Mucosa of descending colon (tissue), 3 donors: ENCODE results near the gene OLFM1. TPM values are rescaled to one million over a fixed set of nuclear protein-coding genes. Genes with fewer than 3 reads are reported as not detected.

Experiments used
- ATAC-seq: fragments of 200-7000 bp; cut with Tn5 transposase; one replicate; pipeline ENCODE4 v1.9.1; 2020; ENCODE audit warnings: mild to moderate bottlenecking, moderate library complexity
- DNase-seq, 3 donors: peaks; one replicate each; pipeline ENCODE4 v3.0.0-alpha.2; 2020
- H3K36me3 ChIP-seq: fragments of 200-600 bp; one replicate; pipeline ENCODE4 v1.8.0; 2021; ENCODE audit warnings: low read depth, mild to moderate bottlenecking
- H3K4me1 ChIP-seq: fragments of 200-600 bp; one replicate; pipeline ENCODE4 v1.8.0; 2021; ENCODE audit warnings: low read depth, mild to moderate bottlenecking
- H3K4me3 ChIP-seq: fragments of 200-600 bp; one replicate; pipeline ENCODE4 v1.8.0; 2021; ENCODE audit warnings: mild to moderate bottlenecking
- H3K9me3 ChIP-seq: fragments of 200-600 bp; one replicate; pipeline ENCODE4 v1.8.0; 2021; ENCODE audit warnings: mild to moderate bottlenecking
- intact Hi-C, 2 donors: fragments of 100-400 bp; cut with DNase I in 1 of 2; cut with micrococcal nuclease in 1 of 2; formaldehyde crosslinking; loops; one replicate each; pipeline versions ENCODE4 v1.11.0 to v1.11.1; 2022; cut with DNase I, micrococcal nuclease
- total RNA-seq, 3 donors: library from RNA; stranded (reverse); fragmentation: NEBNext Ultra II Directional in 2 of 3; extraction: Animal tissue kit (Norgen Biotek cat#: 25700) in 2 of 3; gene quantifications; one replicate each; pipeline versions ENCODE4 v1.2.1 to v1.2.4, GENCODE V29; 2021 to 2023
- TF ChIP-seq, protein P1 (sequence below): fragments of 200-600 bp; IDR thresholded peaks from one replicate; pipeline ENCODE4 v1.8.0; 2022; ENCODE audit warnings: antibody characterized with exemption, mild to moderate bottlenecking
- donor health status: DM: no; HTN: no; CAD: no; lungs with moderate emphysema.
- donor health status: DM: no; HTN: no; CAD: no.
- donor health status: DM: no; HTN: yes; CAD: no.

Gene OLFM1
- total RNA-seq, 3 donors from 2014 or later, result 4.6 to 17.7 (median 13.9) TPM

GRCh38 chr9:135040892-135041291 is 46.6 kb upstream of the OLFM1 start:
- Histone ChIP-seq H3K4me3 (no peak overlapping the region), H3K36me3 (no peaks in the 10 kb centered on the region), H3K9me3 (no peaks in the 10 kb centered on the region), H3K4me1 (no peaks in the 10 kb centered on the region)
- intact Hi-C loops, result no loop called here
- TF ChIP-seq, protein P1, sequence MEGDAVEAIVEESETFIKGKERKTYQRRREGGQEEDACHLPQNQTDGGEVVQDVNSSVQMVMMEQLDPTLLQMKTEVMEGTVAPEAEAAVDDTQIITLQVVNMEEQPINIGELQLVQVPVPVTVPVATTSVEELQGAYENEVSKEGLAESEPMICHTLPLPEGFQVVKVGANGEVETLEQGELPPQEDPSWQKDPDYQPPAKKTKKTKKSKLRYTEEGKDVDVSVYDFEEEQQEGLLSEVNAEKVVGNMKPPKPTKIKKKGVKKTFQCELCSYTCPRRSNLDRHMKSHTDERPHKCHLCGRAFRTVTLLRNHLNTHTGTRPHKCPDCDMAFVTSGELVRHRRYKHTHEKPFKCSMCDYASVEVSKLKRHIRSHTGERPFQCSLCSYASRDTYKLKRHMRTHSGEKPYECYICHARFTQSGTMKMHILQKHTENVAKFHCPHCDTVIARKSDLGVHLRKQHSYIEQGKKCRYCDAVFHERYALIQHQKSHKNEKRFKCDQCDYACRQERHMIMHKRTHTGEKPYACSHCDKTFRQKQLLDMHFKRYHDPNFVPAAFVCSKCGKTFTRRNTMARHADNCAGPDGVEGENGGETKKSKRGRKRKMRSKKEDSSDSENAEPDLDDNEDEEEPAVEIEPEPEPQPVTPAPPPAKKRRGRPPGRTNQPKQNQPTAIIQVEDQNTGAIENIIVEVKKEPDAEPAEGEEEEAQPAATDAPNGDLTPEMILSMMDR, result no peak
- DNase-seq, result no peak
- ATAC-seq, result no peak

DNA sequence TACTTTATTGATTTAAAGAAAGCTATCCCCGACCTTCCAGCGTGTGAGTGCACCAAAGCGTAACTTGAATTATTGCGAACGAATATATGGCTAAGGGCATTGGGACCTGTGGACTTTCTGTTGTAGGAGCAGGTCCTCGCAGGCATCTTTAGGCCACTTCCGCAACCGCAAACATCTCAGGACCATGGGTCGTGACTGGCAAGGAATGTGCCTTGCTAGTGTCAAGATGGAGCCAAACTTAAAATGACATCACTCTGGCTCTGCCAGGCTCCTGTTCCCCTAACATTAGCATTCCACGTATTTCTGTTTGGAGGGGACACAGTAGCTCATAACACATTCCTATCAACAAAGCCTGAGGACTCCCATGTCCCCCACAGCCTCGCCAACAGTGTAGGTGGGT is 44.1 kb upstream of the OLFM1 start:
- Histone ChIP-seq H3K4me1 (no peaks in the 10 kb centered on the region), H3K9me3 (no peaks in the 10 kb centered on the region), H3K36me3 (no peaks in the 10 kb centered on the region), H3K4me3 (no peak overlapping the region)
- DNase-seq (no peak), ATAC-seq (no peak)
- intact Hi-C loops, result no loop called here
- TF ChIP-seq, protein P1, result no peak

GRCh38 chr9:135045264-135045927 is 42.1 kb upstream of the OLFM1 start:
- intact Hi-C loops, result no loop called here
- Histone ChIP-seq H3K4me1 (no peaks in the 10 kb centered on the region), H3K9me3 (no peaks in the 10 kb centered on the region), H3K4me3 (no peak overlapping the region), H3K36me3 (no peaks in the 10 kb centered on the region)
- ATAC-seq (no peak), DNase-seq (peak in 1 of 3 donors; percentile 25)
- TF ChIP-seq, protein P1, result no peak

DNA sequence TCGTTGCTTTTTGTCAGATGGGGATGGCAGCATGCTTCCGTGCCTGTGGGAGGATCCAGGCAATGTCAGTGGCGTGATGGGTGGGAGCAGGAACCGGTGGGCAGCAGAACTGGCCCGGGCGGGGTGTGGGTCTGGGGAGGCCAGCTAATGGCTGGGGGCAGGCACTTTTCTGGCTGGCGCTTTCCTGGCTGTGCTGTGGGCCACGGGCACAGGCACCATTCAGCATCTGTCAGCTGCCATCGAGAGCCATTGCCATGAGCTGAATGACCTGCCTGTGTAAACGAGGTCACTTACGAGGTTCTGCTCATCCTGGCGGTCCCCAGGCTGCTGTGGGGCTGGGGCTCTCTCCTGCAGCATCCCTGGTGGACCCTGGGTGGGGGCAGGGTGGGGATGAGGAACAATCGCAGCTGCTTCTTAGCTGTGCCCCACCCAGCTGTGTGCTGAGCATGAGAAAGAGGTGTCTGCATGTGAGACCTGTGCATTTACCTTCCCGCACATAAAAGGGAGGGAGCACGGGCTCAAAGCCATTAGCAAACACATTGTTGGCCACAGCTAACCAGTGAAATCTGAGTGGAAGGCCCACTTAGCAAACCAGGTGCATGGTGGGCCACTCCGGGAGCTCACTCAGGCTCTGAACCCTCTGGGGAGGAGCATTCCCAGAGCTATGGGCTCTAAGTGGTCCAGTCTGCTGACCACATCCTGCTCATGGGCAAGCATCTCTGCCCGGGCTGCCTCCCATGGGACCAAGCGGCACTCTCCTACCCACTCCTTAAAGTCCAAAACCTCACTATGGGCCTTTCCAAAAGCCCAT is 41.3 kb upstream of the OLFM1 start:
- no peak for ATAC-seq
- intact Hi-C loops, result no loop called here
- peak in 1 of 3 donors; percentile 35 for DNase-seq
- no peaks in the 10 kb centered on the region for H3K4me1 ChIP-seq
- no peaks in the 10 kb centered on the region for H3K9me3 ChIP-seq
- H3K36me3 ChIP-seq, result no peaks in the 10 kb centered on the region
- TF ChIP-seq, protein P1, result no peak
- H3K4me3 ChIP-seq, result no peak overlapping the region

GRCh38 chr9:135046739-135047350 is 40.6 kb upstream of the OLFM1 start:
- intact Hi-C loops, result no loop called here
- DNase-seq, result peak in 1 of 3 donors; percentile 23
- Histone ChIP-seq H3K4me1 (no peaks in the 10 kb centered on the region), H3K4me3 (no peak overlapping the region), H3K36me3 (no peaks in the 10 kb centered on the region), H3K9me3 (no peaks in the 10 kb centered on the region)
- no peak for ATAC-seq
- TF ChIP-seq, protein P1, result no peak
